ENCODE results near the gene RTN4RL2.
"Not testable (repeated sequence)": the region's sequence is repeated elsewhere in the genome, so short reads cannot be mapped to it uniquely, and the experiment has no call there.

Gene RTN4RL2

GRCh38 chr11:57444362-57445121, 15.8 kb upstream of the RTN4RL2 start:
- Histone ChIP-seq H2AK5ac (ENCODE audit: low read length) (no peak overlapping the region), H3K4me3 (ENCODE audit: low read length) (no peak overlapping the region), H4K5ac (ENCODE audit: low read length) (no peak overlapping the region), H3K4me2 (ENCODE audit: low read length) (no peak overlapping the region), H3K4ac (ENCODE audit: low read depth, low read length) (no peak overlapping the region), H3K4me1 (ENCODE audit: control insufficient read depth, low read depth, low read length) (no peaks in the 10 kb centered on the region), H3K23ac (ENCODE audit: low read length) (no peak overlapping the region), H3K27me3 (ENCODE audit: insufficient read depth, low read length, poor library complexity) (peaks cover 2% of the 10 kb centered on the region), H2BK120ac (ENCODE audit: low read depth, low read length) (no peak overlapping the region), H3K18ac (ENCODE audit: low read length) (no peak overlapping the region), H3K27ac (ENCODE audit: low read depth, low read length) (no peak overlapping the region), H3K36me3 (ENCODE audit: control insufficient read depth, insufficient read depth, low read length) (no peaks in the 10 kb centered on the region), H4K8ac (ENCODE audit: low read depth, low read length) (no peak overlapping the region), H3K56ac (ENCODE audit: low read length) (no peak overlapping the region), H2BK5ac (ENCODE audit: low read length) (no peak overlapping the region), H3K9ac (ENCODE audit: low read length) (no peak overlapping the region), H2BK15ac (replicated peaks; ENCODE audit: low read depth) (no peak overlapping the region), H3K79me2 (ENCODE audit: control insufficient read depth, insufficient read depth, low read length) (no peaks in the 10 kb centered on the region), H3K79me1 (ENCODE audit: low read length) (no peaks in the 10 kb centered on the region)
- no CpG with 5 or more reads among the region's 9 CpGs for WGBS (ENCODE audit: extremely low coverage, insufficient coverage, low lambda C conversion rate)
- DNase-seq = no peak

GRCh38 chr11:57445122-57445394, 15.3 kb upstream of the RTN4RL2 start:
- not testable (repeated sequence) for H3K79me2 ChIP-seq (ENCODE audit: control insufficient read depth, insufficient read depth, low read length); H3K23ac ChIP-seq (ENCODE audit: low read length); H2BK5ac ChIP-seq (ENCODE audit: low read length); H4K5ac ChIP-seq (ENCODE audit: low read length); H2BK120ac ChIP-seq (ENCODE audit: low read depth, low read length); DNase-seq; H2AK5ac ChIP-seq (ENCODE audit: low read length); H3K27me3 ChIP-seq (ENCODE audit: insufficient read depth, low read length, poor library complexity); H3K56ac ChIP-seq (ENCODE audit: low read length); H3K36me3 ChIP-seq (ENCODE audit: control insufficient read depth, insufficient read depth, low read length); H3K4me1 ChIP-seq (ENCODE audit: control insufficient read depth, low read depth, low read length); H3K27ac ChIP-seq (ENCODE audit: low read depth, low read length); H3K4me3 ChIP-seq (ENCODE audit: low read length); H3K4me2 ChIP-seq (ENCODE audit: low read length); H3K9ac ChIP-seq (ENCODE audit: low read length); H4K8ac ChIP-seq (ENCODE audit: low read depth, low read length); H2BK15ac ChIP-seq (replicated peaks; ENCODE audit: low read depth); H3K79me1 ChIP-seq (ENCODE audit: low read length); H3K18ac ChIP-seq (ENCODE audit: low read length); H3K4ac ChIP-seq (ENCODE audit: low read depth, low read length)
- WGBS (ENCODE audit: extremely low coverage, insufficient coverage, low lambda C conversion rate) = no CpG with 5 or more reads among the region's 9 CpGs

- Histone ChIP-seq H3K23ac (ENCODE audit: low read length) (no peak overlapping the region), H3K27ac (ENCODE audit: low read depth, low read length) (no peak overlapping the region), H3K56ac (ENCODE audit: low read length) (no peak overlapping the region), H2BK120ac (ENCODE audit: low read depth, low read length) (no peak overlapping the region), H3K27me3 (ENCODE audit: insufficient read depth, low read length, poor library complexity) (peaks cover under 1% of the 10 kb centered on the region), H2BK5ac (ENCODE audit: low read length) (no peak overlapping the region), H4K5ac (ENCODE audit: low read length) (no peak overlapping the region), H3K4me2 (ENCODE audit: low read length) (no peak overlapping the region), H3K18ac (ENCODE audit: low read length) (no peak overlapping the region), H3K4me1 (ENCODE audit: control insufficient read depth, low read depth, low read length) (no peaks in the 10 kb centered on the region), H2BK15ac (replicated peaks; ENCODE audit: low read depth) (no peak overlapping the region), H3K4ac (ENCODE audit: low read depth, low read length) (no peak overlapping the region), H4K8ac (ENCODE audit: low read depth, low read length) (no peak overlapping the region), H2AK5ac (ENCODE audit: low read length) (no peak overlapping the region), H3K79me1 (ENCODE audit: low read length) (no peaks in the 10 kb centered on the region), H3K9ac (ENCODE audit: low read length) (no peak overlapping the region), H3K4me3 (ENCODE audit: low read length) (no peak overlapping the region), H3K36me3 (ENCODE audit: control insufficient read depth, insufficient read depth, low read length) (no peaks in the 10 kb centered on the region), H3K79me2 (ENCODE audit: control insufficient read depth, insufficient read depth, low read length) (no peaks in the 10 kb centered on the region)
- no CpG with 5 or more reads among the region's 1 CpG for WGBS (ENCODE audit: extremely low coverage, insufficient coverage, low lambda C conversion rate)
- DNase-seq = no peak
Measured at GRCh38 chr11:57446055-57446454, 14.3 kb upstream of the RTN4RL2 start.

- H3K18ac ChIP-seq (ENCODE audit: low read length) = no peak overlapping the region
- H2BK5ac ChIP-seq (ENCODE audit: low read length) = no peak overlapping the region
- no peak overlapping the region for H4K8ac ChIP-seq (ENCODE audit: low read depth, low read length)
- H2BK15ac ChIP-seq (replicated peaks; ENCODE audit: low read depth) = no peak overlapping the region
- H3K27me3 ChIP-seq (ENCODE audit: insufficient read depth, low read length, poor library complexity) = no peaks in the 10 kb centered on the region
- H3K4me2 ChIP-seq (ENCODE audit: low read length) = no peak overlapping the region
- no peak overlapping the region for H3K9ac ChIP-seq (ENCODE audit: low read length)
- no peaks in the 10 kb centered on the region for H3K79me1 ChIP-seq (ENCODE audit: low read length)
- H3K4ac ChIP-seq (ENCODE audit: low read depth, low read length) = no peak overlapping the region
- no peaks in the 10 kb centered on the region for H3K36me3 ChIP-seq (ENCODE audit: control insufficient read depth, insufficient read depth, low read length)
- no peak overlapping the region for H3K23ac ChIP-seq (ENCODE audit: low read length)
- no peak overlapping the region for H3K4me3 ChIP-seq (ENCODE audit: low read length)
- WGBS (ENCODE audit: extremely low coverage, insufficient coverage, low lambda C conversion rate) = no CpG with 5 or more reads among the region's 2 CpGs
- H3K27ac ChIP-seq (ENCODE audit: low read depth, low read length) = no peak overlapping the region
- no peak for DNase-seq
- no peak overlapping the region for H3K56ac ChIP-seq (ENCODE audit: low read length)
- H4K5ac ChIP-seq (ENCODE audit: low read length) = no peak overlapping the region
- H2BK120ac ChIP-seq (ENCODE audit: low read depth, low read length) = no peak overlapping the region
- no peaks in the 10 kb centered on the region for H3K79me2 ChIP-seq (ENCODE audit: control insufficient read depth, insufficient read depth, low read length)
- no peak overlapping the region for H2AK5ac ChIP-seq (ENCODE audit: low read length)
- peaks cover 2% of the 10 kb centered on the region for H3K4me1 ChIP-seq (ENCODE audit: control insufficient read depth, low read depth, low read length)
Measured at GRCh38 chr11:57453543-57454177, 6.7 kb upstream of the RTN4RL2 start.

GRCh38 chr11:57456960-57457642, 3.2 kb upstream of the RTN4RL2 start:
- DNase-seq = peak; percentile 92
- peak overlapping the region; percentile 29 for H2AK5ac ChIP-seq (ENCODE audit: low read length)
- no peaks in the 10 kb centered on the region for H3K79me2 ChIP-seq (ENCODE audit: control insufficient read depth, insufficient read depth, low read length)
- H4K8ac ChIP-seq (ENCODE audit: low read depth, low read length) = no peak overlapping the region
- H3K27ac ChIP-seq (ENCODE audit: low read depth, low read length) = no peak overlapping the region
- H2BK15ac ChIP-seq (replicated peaks; ENCODE audit: low read depth) = no peak overlapping the region
- H3K79me1 ChIP-seq (ENCODE audit: low read length) = no peaks in the 10 kb centered on the region
- no peak overlapping the region for H4K5ac ChIP-seq (ENCODE audit: low read length)
- no peak overlapping the region for H2BK120ac ChIP-seq (ENCODE audit: low read depth, low read length)
- H3K4me1 ChIP-seq (ENCODE audit: control insufficient read depth, low read depth, low read length) = peaks cover 7% of the 10 kb centered on the region
- H3K4me3 ChIP-seq (ENCODE audit: low read length) = no peak overlapping the region
- no peak overlapping the region for H3K23ac ChIP-seq (ENCODE audit: low read length)
- no peak overlapping the region for H3K4ac ChIP-seq (ENCODE audit: low read depth, low read length)
- H2BK5ac ChIP-seq (ENCODE audit: low read length) = no peak overlapping the region
- no CpG with 5 or more reads among the region's 19 CpGs for whole genome bisulfite sequencing (ENCODE audit: extremely low coverage, insufficient coverage, low lambda C conversion rate)
- peak overlapping the region; percentile 29 for H3K9ac ChIP-seq (ENCODE audit: low read length)
- no peaks in the 10 kb centered on the region for H3K36me3 ChIP-seq (ENCODE audit: control insufficient read depth, insufficient read depth, low read length)
- no peak overlapping the region for H3K18ac ChIP-seq (ENCODE audit: low read length)
- peak overlapping the region; percentile 39 for H3K4me2 ChIP-seq (ENCODE audit: low read length)
- peak overlapping the region; percentile 35 for H3K56ac ChIP-seq (ENCODE audit: low read length)
- peaks cover 12% of the 10 kb centered on the region for H3K27me3 ChIP-seq (ENCODE audit: insufficient read depth, low read length, poor library complexity)
